Stimulated activated CD4-positive, alpha-beta T cell treated with anti-CD3 and anti-CD28 coated beads, Interleukin-12 subunit alpha, Interleukin-12 subunit beta, amount 100 ng/mL, for 48 hours (primary cell): ENCODE results near the gene MYO18A.
A peak's percentile ranks its signal among the peaks of the same experiment; 100 is the strongest.
"Not testable (repeated sequence)": the region's sequence is repeated elsewhere in the genome, so short reads cannot be mapped to it uniquely, and the experiment has no call there.

Experiments used
- DNase-seq, 3 donors: peaks; one replicate each; pipeline ENCODE4 v3.0.0-alpha.2; 2020; ENCODE audit warnings: low read depth in 2 of 3, low spot score in 1 of 3

The MYO18A gene

DNA sequence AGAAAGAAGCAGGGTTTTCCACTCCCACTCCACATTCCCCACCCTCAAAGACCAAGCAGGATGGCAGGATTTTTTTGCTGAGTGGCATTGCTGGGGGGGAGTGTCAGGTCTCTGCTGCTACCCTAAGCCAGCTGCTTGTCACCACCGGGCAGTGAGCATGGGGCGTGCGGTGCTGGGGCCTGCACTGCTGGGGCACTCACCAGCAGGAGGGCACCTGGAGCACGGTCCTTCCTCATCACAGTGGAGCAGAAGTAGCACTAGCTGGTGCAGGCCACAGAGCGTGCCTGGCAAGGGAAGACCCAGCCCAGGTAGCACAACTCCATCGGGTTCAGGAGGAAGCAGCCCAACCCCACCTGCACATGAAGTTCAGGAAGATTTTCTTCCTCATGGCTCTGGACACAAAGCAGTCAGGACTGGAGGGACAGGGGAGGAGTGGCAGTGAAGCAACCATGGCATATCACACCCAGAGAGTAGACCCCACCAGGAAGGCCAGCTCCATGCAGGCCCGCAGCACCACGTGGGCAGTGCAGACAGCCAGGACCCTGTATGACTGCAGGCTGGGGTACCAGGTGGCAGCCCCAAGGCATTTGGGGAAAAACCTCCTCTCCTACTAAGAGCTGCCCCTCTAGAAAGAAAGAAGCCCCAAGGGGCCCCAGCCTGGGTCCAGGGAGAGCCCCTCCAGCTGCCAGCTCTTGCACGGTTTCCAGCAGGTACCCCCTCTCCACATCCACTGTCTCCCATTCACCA lies 16.7 kb upstream of the MYO18A start:
- DNase-seq, result no peak

DNA sequence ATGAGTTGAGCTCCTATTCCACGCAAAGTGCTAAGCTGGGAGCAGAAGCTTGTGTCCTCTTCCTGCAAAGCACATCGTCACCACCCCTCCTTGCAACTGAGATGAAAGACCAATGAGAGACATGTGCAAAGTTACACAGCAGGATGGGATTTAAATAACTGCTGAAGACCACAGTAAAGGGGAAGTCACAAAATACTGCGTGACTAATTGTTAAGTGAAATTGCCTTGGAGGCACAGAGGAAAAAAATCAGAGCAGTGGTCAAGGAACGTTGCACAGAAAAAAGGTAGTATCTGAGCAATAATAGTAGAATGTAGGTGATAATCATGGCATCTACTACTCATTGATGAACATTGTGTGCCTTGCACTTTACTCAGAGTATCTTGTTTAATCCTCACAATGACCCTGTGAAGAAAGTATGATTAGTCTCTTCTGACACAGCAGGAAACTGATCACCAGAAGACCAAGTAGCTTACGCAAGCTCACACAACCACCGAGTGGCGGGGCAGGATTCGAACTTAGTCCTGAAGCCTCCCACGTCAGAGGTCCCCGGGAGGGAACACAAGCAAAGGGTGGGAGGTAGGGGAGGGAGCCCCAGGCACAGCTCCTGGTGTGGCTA lies 15.4 kb upstream of the MYO18A start:
- no peak for DNase-seq

- no peak for DNase-seq
These were observed 14.5 kb upstream of the MYO18A start for GRCh38 chr17:29194669-29195068.

GRCh38 chr17:29193146-29193545 lies 12.9 kb upstream of the MYO18A start:
- DNase-seq, result no peak

- DNase-seq, result no peak
These were observed 10.5 kb upstream of the MYO18A start for GRCh38 chr17:29190592-29191207.

DNA sequence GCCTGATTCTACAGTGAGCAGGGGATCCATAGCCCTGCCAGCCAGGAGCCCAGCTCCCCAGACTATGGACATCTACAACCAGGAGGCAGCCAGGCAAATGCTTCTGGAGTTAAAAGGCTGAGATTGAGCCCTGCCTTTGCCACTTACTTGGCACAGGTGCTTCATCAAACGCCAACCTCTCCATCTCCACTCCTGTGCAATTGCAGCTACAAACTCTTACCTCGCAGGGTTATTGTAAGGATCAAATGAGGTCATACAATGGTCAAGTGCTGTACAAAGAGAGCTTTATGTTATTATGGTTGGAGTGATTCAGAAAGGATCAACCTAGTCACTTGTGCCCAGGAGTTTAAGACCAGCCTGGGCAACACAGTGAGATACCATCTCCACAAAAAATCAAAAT lies 9.8 kb upstream of the MYO18A start:
- no peak for DNase-seq

DNA sequence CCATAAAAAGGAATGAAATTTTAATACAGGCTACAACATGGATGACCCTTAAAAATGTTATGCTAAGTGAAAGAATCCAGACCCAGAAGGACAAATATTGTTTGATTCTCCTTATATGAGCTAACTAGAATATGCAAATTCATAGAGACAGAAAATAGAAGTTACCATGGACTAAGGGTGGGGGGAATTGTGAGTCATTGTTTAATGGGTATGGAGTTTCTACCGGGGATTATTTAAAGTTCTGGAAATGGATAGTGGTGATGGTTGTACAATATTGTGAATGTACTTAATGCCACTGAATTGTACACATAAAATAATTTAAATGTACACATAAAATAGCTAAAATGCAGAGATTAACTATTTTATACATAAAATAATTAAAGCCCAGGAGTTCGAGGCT lies 9.2 kb upstream of the MYO18A start:
- no peak for DNase-seq

GRCh38 chr17:29181226-29181625 lies 1.0 kb upstream of the MYO18A start:
- no peak for DNase-seq

DNA sequence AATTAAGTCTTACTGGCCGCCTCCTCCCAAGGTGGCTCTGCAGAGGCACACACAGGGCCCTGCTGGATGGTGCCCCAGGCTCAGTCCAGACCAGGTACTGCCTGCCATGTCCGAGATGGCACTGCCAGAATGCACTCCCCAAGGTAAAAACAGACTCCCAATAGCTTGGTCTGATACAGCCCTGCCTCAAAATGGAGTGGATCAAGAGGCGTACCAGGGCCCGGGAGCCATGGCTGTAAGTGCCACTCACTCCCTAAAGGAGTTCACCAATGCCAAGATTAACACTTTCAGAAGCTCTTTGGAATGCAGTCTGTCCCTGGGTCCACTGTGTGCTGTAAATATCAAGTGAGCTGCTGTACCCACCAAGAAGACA lies 576 bp upstream of the MYO18A start:
- no peak for DNase-seq

DNA sequence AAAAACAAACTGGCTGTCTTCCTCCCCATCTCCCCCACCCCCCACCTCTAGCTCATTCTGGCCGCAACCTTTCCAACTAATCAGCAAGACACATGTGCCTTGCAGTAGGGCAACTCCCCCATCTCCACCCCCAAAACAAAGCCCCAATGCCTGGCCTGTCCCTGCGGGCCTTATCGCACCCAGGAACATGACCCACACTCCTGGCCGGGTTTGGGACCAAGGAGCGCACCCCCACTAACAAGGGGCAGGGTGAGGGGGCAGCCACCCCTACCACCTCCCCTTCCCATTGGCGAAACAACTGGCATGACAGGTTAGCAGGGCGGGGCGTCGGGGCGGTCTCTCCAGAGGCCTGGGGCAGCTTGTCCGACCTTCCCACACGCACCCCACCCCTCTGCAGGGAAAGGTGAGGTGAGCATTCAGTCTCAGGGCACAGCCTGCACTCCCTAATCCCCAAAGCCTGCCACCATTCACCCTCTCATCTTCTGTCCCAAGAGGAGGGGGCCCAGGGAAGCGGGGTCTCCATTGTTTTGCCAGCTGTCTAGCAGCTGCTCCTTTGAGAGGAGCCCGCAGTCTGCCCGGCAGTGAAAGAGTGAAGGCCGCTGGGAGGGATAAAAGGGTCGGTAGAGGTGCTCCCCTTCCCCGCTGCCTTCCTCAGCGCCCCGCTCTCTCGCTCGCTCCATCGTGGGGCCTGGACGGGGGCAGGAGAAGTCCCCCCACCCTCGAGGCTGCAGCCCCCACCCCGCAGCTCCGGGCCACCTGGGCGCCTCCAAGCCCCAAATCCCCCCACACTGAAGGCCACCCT lies 765 bp downstream of the MYO18A start:
- no peak for DNase-seq

DNA sequence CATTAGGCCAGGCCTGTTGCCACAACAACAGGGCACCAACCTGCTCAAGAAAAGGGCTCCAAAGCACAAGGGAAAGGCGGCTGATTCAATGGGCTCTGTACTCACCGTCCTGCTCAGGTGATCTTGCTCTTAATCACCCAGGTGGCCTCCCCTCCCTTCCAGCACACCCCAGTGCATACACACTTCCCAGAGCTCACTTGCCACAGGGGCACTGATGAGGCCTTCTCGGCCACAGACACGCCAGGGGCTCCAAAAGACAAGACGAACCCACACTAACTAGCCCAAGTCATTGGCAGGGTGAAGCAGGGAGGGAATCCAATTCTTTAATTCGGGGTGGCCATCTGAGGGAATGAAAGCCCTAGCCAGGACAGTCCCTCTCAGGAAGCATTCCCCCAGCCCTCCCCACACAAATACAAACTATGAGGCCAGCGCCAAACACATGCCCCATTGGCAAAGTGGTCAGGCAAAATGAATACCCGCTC lies 1.4 kb downstream of the MYO18A start:
- DNase-seq, result no peak

GRCh38 chr17:29177871-29178749 lies 2.1 kb downstream of the MYO18A start:
- no peak for DNase-seq

- DNase-seq, result no peak
These were observed 2.7 kb downstream of the MYO18A start for GRCh38 chr17:29177541-29177870.

DNA sequence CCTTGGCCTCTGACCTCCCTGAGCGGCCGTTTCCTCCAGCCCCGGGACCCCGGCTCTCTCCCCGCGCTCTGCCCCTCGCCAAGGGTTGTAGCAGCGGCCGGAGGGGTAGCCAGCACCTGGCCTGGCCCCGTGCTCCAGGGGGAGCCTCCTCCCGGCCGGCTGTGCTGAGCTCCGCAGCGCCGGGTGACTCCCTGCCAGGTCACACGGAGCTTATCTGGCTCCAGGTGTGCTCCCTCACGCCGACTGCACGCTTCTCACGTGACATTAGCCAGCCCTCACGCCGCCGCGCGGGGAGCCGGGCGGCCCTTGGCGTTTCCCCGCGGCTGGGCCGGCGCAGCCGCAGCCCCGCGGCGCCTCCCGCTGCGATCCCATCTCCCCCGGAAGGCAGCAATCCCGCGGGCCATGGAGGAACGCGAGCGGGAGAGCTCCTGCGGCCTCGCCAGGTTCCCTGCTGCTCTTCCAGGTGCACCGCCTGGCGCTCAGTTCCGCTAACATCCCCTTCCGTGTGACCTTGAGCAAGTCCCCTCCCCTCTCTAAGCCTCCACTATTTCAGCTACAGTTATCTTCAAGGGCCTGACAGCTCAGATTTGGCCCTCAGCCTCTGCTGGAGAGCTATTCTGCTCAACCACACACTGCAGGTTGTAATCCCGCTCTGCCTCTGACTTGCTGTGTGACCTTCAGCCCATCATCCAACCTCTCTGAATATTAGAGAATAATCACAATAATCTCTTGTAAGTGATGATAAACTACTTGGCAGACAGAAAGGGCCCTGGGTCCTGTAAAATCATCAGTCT lies 3.4 kb downstream of the MYO18A start:
- DNase-seq, result peak in 2 of 3 donors; percentile 24 to 50

GRCh38 chr17:29175349-29175748 lies 4.8 kb downstream of the MYO18A start:
- DNase-seq, result no peak

GRCh38 chr17:29172589-29172988 lies 7.6 kb downstream of the MYO18A start:
- DNase-seq, result no peak

GRCh38 chr17:29170682-29171081 lies 9.5 kb downstream of the MYO18A start:
- no peak for DNase-seq

DNA sequence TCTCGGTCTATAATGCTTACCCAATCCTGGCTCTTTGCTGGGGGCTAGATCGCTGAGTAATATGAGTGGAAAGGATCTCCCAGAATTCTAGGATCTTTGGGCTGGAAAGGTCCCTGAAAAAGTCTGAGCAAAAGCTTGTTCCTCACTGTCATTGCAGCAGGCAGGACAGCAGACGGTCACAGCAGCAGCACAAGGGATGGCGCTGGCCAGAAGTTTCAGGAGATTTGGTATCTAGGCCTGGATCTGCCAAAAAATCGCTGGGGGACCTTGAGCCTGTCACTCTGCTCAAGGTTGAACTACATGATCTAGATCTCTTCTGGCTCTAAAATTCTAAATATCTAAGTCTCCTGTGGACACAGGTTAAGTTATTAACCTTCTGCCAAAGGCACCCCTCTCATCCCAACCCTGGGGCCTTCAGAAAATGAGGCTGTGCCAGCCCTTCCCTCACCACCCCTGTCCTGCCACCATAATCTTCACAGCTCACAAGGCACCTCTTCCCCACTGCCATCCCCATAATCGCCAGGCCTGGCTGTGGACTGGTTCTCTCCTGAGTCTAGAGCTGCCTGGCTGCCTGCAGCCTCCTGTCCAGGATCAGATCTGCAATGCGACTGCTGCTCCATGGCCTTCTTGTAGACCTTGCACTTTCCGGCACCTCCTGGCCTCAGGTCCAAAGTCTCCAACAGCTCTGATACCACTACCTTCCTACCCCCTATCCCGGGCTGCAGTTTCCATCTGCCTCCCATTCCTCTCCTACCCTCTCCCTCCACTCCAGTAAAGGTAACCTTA lies 10.2 kb downstream of the MYO18A start:
- DNase-seq, result no peak

DNA sequence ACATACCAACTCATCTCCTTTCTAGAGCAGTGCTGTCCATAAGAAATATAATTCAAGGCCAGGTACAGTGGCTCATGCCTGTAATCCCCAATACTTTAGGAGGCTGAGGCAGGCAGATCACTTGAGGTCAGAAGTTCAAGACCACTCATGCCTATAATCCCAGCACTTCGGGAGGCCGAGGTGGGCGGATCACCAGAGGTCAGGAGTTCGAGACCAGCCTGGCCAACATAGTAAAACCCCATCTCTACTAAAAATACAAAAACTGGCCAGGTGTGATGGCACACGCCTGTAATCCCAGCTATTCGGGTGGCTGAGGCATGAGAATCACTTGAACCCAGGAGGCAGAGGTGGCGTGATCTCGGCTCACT lies 11.5 kb downstream of the MYO18A start:
- not testable (repeated sequence) for DNase-seq
